CD14-positive monocyte (primary cell): Measurements from ENCODE around the gene OR6C2. TPM values are rescaled to one million over a fixed set of nuclear protein-coding genes. Genes with fewer than 3 reads are reported as not detected.
"Not testable (repeated sequence)": the region's sequence is repeated elsewhere in the genome, so short reads cannot be mapped to it uniquely, and the experiment has no call there.

Experiments
- DNase-seq, 3 donors: peaks; one replicate each; pipeline ENCODE4 v3.0.0-alpha.2; 2011 to 2022
- H2AFZ ChIP-seq: 2 replicates; pipeline ENCODE4 v1.6.0; 2012; ENCODE audit warnings: mild to moderate bottlenecking, low read depth, low read length, inconsistent platforms; ENCODE audit not compliant: insufficient read depth, poor library complexity, severe bottlenecking
- H3K27ac ChIP-seq, 2 donors: 1 replicate in 1 of 2; 2 replicates in 1 of 2; pipeline ENCODE4 v1.5.1; 2012 to 2013; ENCODE audit warnings: low read length in 2 of 2, control low read depth in 1 of 2, inconsistent platforms in 1 of 2, low read depth in 1 of 2, mild to moderate bottlenecking in 1 of 2
- H3K27me3 ChIP-seq, 2 donors: one replicate each; pipeline versions ENCODE4 v1.6.0 to v1.6.1; 2011 to 2013; ENCODE audit warnings: low read length in 2 of 2; ENCODE audit not compliant: control insufficient read depth in 2 of 2, insufficient read depth in 2 of 2
- H3K36me3 ChIP-seq, 2 donors: replicated peaks in 1 of 2; 1 replicate in 1 of 2; 2 replicates in 1 of 2; pipeline versions ENCODE4 v1.5.1 to v1.6.1; 2012 to 2013; ENCODE audit warnings: low read length in 2 of 2, control low read depth in 1 of 2, inconsistent platforms in 1 of 2, mild to moderate bottlenecking in 1 of 2; ENCODE audit not compliant: insufficient read depth in 2 of 2, control insufficient read depth in 1 of 2
- H3K4me1 ChIP-seq, 2 donors: 1 replicate in 1 of 2; 2 replicates in 1 of 2; pipeline versions ENCODE4 v1.5.1 to v1.6.1; 2012 to 2013; ENCODE audit warnings: low read length in 2 of 2, control low read depth in 1 of 2, inconsistent platforms in 1 of 2, mild to moderate bottlenecking in 1 of 2, moderate library complexity in 1 of 2; ENCODE audit not compliant: insufficient read depth in 2 of 2, control insufficient read depth in 1 of 2
- H3K4me2 ChIP-seq: replicated peaks from 2 replicates; pipeline ENCODE3; 2012; ENCODE audit warnings: low read length, moderate library complexity, mild to moderate bottlenecking; ENCODE audit not compliant: poor library complexity, severe bottlenecking; ENCODE audit errors: extremely low read depth
- H3K4me3 ChIP-seq, 3 experiments: fragments of 200-600 bp in 1 of 3; sonication (generic) in 1 of 3; replicated peaks in 1 of 3; 1 replicate in 2 of 3; 2 replicates in 1 of 3; pipeline ENCODE4 v1.5.1; 2011 to 2013; ENCODE audit warnings: low read length in 3 of 3, mild to moderate bottlenecking in 3 of 3, control low read depth in 2 of 3, low read depth in 2 of 3, inconsistent platforms in 1 of 3, moderate library complexity in 1 of 3
- H3K79me2 ChIP-seq: 2 replicates; pipeline ENCODE4 v1.6.0; 2012; ENCODE audit warnings: mild to moderate bottlenecking, control low read depth, inconsistent platforms, low read length, moderate library complexity; ENCODE audit not compliant: insufficient read depth
- H3K9ac ChIP-seq: 2 replicates; pipeline ENCODE4 v1.6.0; 2017; ENCODE audit warnings: low read length, mild to moderate bottlenecking; ENCODE audit not compliant: insufficient read depth, poor library complexity, severe bottlenecking
- H3K9me3 ChIP-seq, 2 donors: replicated peaks in 1 of 2; 1 replicate in 1 of 2; 2 replicates in 1 of 2; pipeline versions ENCODE4 v1.5.1 to v1.6.1; 2012 to 2013; ENCODE audit warnings: low read length in 2 of 2, control low read depth in 1 of 2; ENCODE audit not compliant: control insufficient read depth in 1 of 2, insufficient read depth in 1 of 2
- H4K20me1 ChIP-seq: 2 replicates; pipeline ENCODE4 v1.6.0; 2012; ENCODE audit warnings: mild to moderate bottlenecking, low read length, control low read depth, moderate library complexity; ENCODE audit not compliant: insufficient read depth
- H3K27ac Mint-ChIP-seq, 7 donors: one replicate each; pipeline ENCODE4 v1.8.0; 2020; ENCODE audit warnings: mild to moderate bottlenecking in 7 of 7, mixed read lengths in 7 of 7, moderate library complexity in 6 of 7, inconsistent platforms in 2 of 7
- H3K27me3 Mint-ChIP-seq, 3 donors: one replicate each; pipeline ENCODE4 v1.8.0; 2021 to 2022; ENCODE audit warnings: low read depth in 3 of 3, mild to moderate bottlenecking in 3 of 3, mixed read lengths in 3 of 3, moderate library complexity in 3 of 3, inconsistent platforms in 1 of 3
- H3K36me3 Mint-ChIP-seq, 2 donors: one replicate each; pipeline ENCODE4 v1.8.0; 2020; ENCODE audit warnings: mixed read lengths in 2 of 2, inconsistent platforms in 1 of 2, mild to moderate bottlenecking in 1 of 2
- H3K4me1 Mint-ChIP-seq: one replicate; pipeline ENCODE4 v1.8.0; 2020; ENCODE audit warnings: mild to moderate bottlenecking, mixed read lengths
- H3K4me3 Mint-ChIP-seq, 2 donors: one replicate each; pipeline ENCODE4 v1.8.0; 2020; ENCODE audit warnings: mild to moderate bottlenecking in 2 of 2, mixed read lengths in 2 of 2, moderate library complexity in 1 of 2
- H3K9me3 Mint-ChIP-seq, 7 donors: one replicate each; pipeline ENCODE4 v1.8.0; 2020 to 2022; ENCODE audit warnings: mixed read lengths in 7 of 7, mild to moderate bottlenecking in 6 of 7, moderate library complexity in 6 of 7, inconsistent platforms in 2 of 7
- whole genome bisulfite sequencing: methylation state at CpG from one replicate; pipeline ENCODE4 v1.1.5; 2013; ENCODE audit warnings: missing lambda C conversion rate; ENCODE audit not compliant: insufficient coverage; 5-methylcytosine and 5-hydroxymethylcytosine counted together
- intact Hi-C, 2 donors: fragments of 100-400 bp; cut with micrococcal nuclease; formaldehyde crosslinking; loops; one replicate each; pipeline versions ENCODE4 v1.15.0 to v1.15.1; 2023
- polyA plus RNA-seq, 3 donors: library from polyadenylated mRNA; depleted of rRNA in 1 of 3; unstranded in 2 of 3; stranded (reverse) in 1 of 3; fragments of 300-500 nt in 2 of 3; fragments of >200 nt in 1 of 3; fragmentation: Illumina TruSeq in 2 of 3; gene quantifications; 1 replicate in 2 of 3; 2 replicates in 1 of 3; pipeline ENCODE4 v1.2.3, GENCODE V29; 2012 to 2021
- TF ChIP-seq, protein P1 (sequence below): fragments of 200-600 bp; IDR thresholded peaks from one replicate; pipeline ENCODE4 v1.8.0; 2022; ENCODE audit warnings: antibody characterized with exemption, mild to moderate bottlenecking

Gene OR6C2
- polyA plus RNA-seq, 3 donors = 0.18 TPM; not detected in 2

DNA sequence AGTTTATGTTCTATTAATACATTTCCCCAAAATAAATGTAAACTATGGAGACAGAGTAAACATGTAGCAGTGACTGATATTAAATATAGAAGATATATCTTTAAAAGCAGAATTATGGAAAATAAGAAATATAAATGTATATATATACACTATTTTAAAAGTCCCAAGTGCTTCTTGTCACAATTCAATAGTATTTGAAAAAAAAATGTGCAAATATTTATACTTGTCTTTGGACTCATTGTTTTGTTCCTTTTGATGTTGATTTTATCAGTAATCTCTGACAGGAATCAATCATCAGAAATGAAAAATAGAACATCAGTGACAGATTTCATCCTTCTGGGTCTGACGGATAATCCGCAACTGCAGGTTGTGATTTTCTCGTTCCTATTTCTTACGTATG is 17.9 kb upstream of the OR6C2 start, which contains the start of gene OR6C76:
TSS of gene OR6C76 (plus strand) at position 301 of the 400 bp plus-strand sequence. CDS start at position 301, 0 bp downstream.
- DNase-seq = no peak
- H3K27me3 ChIP-seq = no peaks in the 10 kb centered on the region
- H3K27ac ChIP-seq = no peak within 1 kb of the TSS
- no peaks in the 10 kb centered on the region for H3K79me2 ChIP-seq
- H3K4me2 ChIP-seq = no peak within 1 kb of the TSS
- Mint-ChIP-seq H3K4me3 (peak within 1 kb of the TSS in 1 of 2 donors; percentile 8), H3K27ac (no peak within 1 kb of the TSS), H3K27me3 (peaks cover 0 to 5% (median 1%) of the 10 kb centered on the region in 3 donors), H3K4me1 (peaks cover 4% of the 10 kb centered on the region), H3K36me3 (no peaks in the 10 kb centered on the region), H3K9me3 (peaks cover 0 to 3% (median 0%) of the 10 kb centered on the region in 7 donors)
- no CpG with 5 or more reads among the region's 4 CpGs for WGBS
- no peaks in the 10 kb centered on the region for H3K9me3 ChIP-seq
- TF ChIP-seq, protein P1, sequence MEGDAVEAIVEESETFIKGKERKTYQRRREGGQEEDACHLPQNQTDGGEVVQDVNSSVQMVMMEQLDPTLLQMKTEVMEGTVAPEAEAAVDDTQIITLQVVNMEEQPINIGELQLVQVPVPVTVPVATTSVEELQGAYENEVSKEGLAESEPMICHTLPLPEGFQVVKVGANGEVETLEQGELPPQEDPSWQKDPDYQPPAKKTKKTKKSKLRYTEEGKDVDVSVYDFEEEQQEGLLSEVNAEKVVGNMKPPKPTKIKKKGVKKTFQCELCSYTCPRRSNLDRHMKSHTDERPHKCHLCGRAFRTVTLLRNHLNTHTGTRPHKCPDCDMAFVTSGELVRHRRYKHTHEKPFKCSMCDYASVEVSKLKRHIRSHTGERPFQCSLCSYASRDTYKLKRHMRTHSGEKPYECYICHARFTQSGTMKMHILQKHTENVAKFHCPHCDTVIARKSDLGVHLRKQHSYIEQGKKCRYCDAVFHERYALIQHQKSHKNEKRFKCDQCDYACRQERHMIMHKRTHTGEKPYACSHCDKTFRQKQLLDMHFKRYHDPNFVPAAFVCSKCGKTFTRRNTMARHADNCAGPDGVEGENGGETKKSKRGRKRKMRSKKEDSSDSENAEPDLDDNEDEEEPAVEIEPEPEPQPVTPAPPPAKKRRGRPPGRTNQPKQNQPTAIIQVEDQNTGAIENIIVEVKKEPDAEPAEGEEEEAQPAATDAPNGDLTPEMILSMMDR = no peak
- H3K9ac ChIP-seq = no peak within 1 kb of the TSS
- no peaks in the 10 kb centered on the region for H3K36me3 ChIP-seq
- no peak within 1 kb of the TSS for H3K4me3 ChIP-seq
- H4K20me1 ChIP-seq = no peaks in the 10 kb centered on the region
- H2AFZ ChIP-seq = no peak within 1 kb of the TSS
- peaks cover 0 to 2% of the 10 kb centered on the region in 2 donors for H3K4me1 ChIP-seq
- intact Hi-C loops = no loop called here

DNA sequence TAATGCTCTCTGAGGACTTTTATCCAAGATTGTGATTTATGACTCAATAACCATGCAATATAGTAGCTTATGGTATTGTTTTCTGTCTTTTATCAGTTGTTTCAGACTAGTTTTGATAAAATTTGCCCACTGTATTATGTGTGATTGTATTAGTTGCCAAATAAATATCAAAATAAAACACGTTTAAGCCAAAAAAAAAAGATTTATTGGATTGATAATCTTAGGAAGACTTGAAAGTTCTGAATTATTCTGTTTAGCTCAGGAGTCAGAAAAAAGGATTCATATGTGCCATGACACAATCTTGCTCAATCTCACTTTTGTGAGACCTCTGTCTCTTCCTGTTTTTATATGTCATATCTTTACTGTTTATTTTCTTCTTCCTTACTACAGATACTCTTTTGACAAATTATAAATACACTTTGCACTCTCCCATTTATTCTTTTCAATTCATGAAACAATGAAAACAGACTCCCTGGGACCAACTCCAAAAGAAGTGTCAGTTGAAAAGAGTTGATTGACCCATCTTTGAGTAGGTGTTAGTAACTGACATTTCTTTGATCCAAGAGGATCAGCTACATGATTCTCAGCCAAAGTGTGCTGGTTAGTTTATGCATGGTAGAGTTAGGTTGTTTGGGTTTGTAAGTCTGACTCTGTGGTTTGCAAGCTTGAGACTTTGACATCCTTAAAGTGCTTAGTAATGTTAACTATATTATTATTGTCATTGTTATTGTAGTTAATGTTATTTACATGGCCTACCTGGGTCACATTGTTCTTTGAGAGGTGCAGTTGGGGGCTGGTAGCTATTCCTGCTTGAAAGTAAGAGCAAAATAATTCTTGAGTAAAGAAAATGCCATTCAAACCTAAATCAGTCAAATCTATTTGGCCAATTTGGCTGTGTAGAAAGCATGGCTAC is 15.3 kb upstream of the OR6C2 start:
- no peak for DNase-seq
- intact Hi-C loops = no loop called here
- Histone ChIP-seq H3K4me1 (peaks cover 0 to 2% of the 10 kb centered on the region in 2 donors), H3K27ac (no peak overlapping the region), H3K4me2 (no peak overlapping the region), H3K27me3 (no peaks in the 10 kb centered on the region), H4K20me1 (no peaks in the 10 kb centered on the region), H3K4me3 (no peak overlapping the region), H3K79me2 (no peaks in the 10 kb centered on the region), H3K9ac (no peak overlapping the region), H2AFZ (no peak overlapping the region), H3K36me3 (no peaks in the 10 kb centered on the region), H3K9me3 (no peaks in the 10 kb centered on the region)
- no peak overlapping the region for H3K27ac Mint-ChIP-seq
- peaks cover 4% of the 10 kb centered on the region for H3K4me1 Mint-ChIP-seq
- whole genome bisulfite sequencing = no CpG with 5 or more reads among the region's 1 CpG
- no peaks in the 10 kb centered on the region for H3K36me3 Mint-ChIP-seq
- H3K27me3 Mint-ChIP-seq = peaks cover 0 to 5% (median 1%) of the 10 kb centered on the region in 3 donors
- TF ChIP-seq, protein P1 = no peak
- peak overlapping the region in 1 of 2 donors; percentile 3 for H3K4me3 Mint-ChIP-seq
- peaks cover 0 to 2% (median 0%) of the 10 kb centered on the region in 7 donors for H3K9me3 Mint-ChIP-seq

DNA sequence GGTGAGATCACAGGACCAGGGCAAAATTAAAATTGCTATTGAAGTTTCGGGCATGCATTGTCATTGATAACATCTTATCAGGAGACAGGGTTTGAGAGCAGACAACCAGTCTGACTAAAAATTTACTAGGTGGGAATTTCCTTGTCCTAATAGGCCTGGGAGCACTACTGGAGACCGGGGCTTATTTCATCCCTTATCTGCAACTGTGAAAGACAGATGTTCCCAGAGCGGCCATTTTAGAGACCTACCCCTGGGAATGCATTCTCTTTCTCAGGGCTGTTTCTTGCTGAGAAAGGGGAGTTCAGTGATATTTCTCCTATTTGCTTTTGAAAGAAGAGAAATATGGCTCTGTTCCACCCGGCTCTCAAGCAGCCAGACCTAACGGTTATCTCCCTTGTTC is 2.6 kb upstream of the OR6C2 start:
- H2AFZ ChIP-seq, H4K20me1 ChIP-seq, H3K36me3 Mint-ChIP-seq, H3K36me3 ChIP-seq, H3K4me3 ChIP-seq, intact Hi-C loops, DNase-seq, H3K4me2 ChIP-seq, H3K79me2 ChIP-seq, H3K4me3 Mint-ChIP-seq, H3K27ac ChIP-seq, H3K9ac ChIP-seq, H3K27ac Mint-ChIP-seq, H3K27me3 Mint-ChIP-seq, H3K27me3 ChIP-seq: not testable (repeated sequence)
- H3K4me1 Mint-ChIP-seq = peaks cover 20% of the 10 kb centered on the region
- Histone ChIP-seq H3K4me1 (peaks cover 12% of the 10 kb centered on the region in 2 donors), H3K9me3 (peaks cover 8 to 10% of the 10 kb centered on the region in 2 donors)
- 84% methylated on average over 2 of the region's 5 CpGs for WGBS
- peaks cover 11 to 24% (median 17%) of the 10 kb centered on the region in 7 donors for H3K9me3 Mint-ChIP-seq
